Left ventricle myocardium inferior (tissue), 1 donor: ENCODE results near the gene ASTN1. TPM values are rescaled to one million over a fixed set of nuclear protein-coding genes. Genes with fewer than 3 reads are reported as not detected.

Source experiments
- DNase-seq: peaks from one replicate; pipeline ENCODE4 v3.0.0-alpha.2; 2020
- H3K27ac ChIP-seq: fragments of 200-600 bp; replicated peaks from 2 replicates; pipeline ENCODE4 v1.8.0; 2021
- H3K27me3 ChIP-seq: fragments of 200-600 bp; 2 replicates; pipeline ENCODE4 v1.8.0; 2021; ENCODE audit warnings: low read depth
- H3K36me3 ChIP-seq: fragments of 200-600 bp; 2 replicates; pipeline ENCODE4 v1.8.0; 2021
- H3K4me1 ChIP-seq: fragments of 200-600 bp; 2 replicates; pipeline ENCODE4 v1.8.0; 2021
- H3K4me3 ChIP-seq: fragments of 200-600 bp; 2 replicates; pipeline ENCODE4 v1.8.0; 2021; ENCODE audit warnings: mild to moderate bottlenecking, moderate library complexity
- H3K9me3 ChIP-seq: fragments of 200-600 bp; replicated peaks from 2 replicates; pipeline ENCODE4 v1.8.0; 2021
- intact Hi-C: fragments of 100-400 bp; cut with micrococcal nuclease; formaldehyde crosslinking; loops from one replicate; pipeline ENCODE4 v1.11.0; 2022
- total RNA-seq: library from RNA; stranded (reverse); fragmentation: NEBNext Ultra II Directional; extraction: Animal tissue kit (Norgen Biotek cat#: 25700); gene quantifications from one replicate; pipeline ENCODE4 v1.2.1, GENCODE V29; 2021
- TF ChIP-seq, protein P1 (sequence below): fragments of 200-600 bp; IDR thresholded peaks from 2 replicates; pipeline ENCODE4 v1.8.0; 2021; ENCODE audit warnings: antibody characterized with exemption, mild to moderate bottlenecking, borderline replicate concordance
- donor health status: DM: no; HTN: yes; CAD: no; lungs with severe emphysema.

Gene ASTN1
- total RNA-seq, 1 donor from 2014 or later = 0.33 TPM

DNA sequence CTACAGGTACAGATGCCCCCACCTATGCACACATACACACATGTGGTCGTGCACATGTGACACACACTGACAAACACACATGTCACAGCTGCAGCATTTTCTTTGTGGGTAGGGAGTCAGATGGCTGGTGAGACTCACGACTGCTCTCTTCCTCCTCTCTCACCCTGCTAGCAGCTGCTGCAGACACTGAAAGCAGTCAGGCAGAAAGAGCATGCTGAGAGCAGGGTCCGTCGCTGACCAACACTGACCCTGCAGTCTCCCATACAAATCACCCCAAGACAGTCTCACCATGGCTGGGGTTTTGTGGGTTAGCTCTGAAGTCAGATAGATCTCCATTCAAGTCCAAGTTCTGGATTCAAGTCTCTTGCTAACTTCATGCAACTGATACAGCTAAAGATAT lies 188.3 kb downstream of the ASTN1 start:
- H3K9me3 ChIP-seq = no peaks in the 10 kb centered on the region
- TF ChIP-seq, protein P1, sequence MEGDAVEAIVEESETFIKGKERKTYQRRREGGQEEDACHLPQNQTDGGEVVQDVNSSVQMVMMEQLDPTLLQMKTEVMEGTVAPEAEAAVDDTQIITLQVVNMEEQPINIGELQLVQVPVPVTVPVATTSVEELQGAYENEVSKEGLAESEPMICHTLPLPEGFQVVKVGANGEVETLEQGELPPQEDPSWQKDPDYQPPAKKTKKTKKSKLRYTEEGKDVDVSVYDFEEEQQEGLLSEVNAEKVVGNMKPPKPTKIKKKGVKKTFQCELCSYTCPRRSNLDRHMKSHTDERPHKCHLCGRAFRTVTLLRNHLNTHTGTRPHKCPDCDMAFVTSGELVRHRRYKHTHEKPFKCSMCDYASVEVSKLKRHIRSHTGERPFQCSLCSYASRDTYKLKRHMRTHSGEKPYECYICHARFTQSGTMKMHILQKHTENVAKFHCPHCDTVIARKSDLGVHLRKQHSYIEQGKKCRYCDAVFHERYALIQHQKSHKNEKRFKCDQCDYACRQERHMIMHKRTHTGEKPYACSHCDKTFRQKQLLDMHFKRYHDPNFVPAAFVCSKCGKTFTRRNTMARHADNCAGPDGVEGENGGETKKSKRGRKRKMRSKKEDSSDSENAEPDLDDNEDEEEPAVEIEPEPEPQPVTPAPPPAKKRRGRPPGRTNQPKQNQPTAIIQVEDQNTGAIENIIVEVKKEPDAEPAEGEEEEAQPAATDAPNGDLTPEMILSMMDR = no peak
- no peaks in the 10 kb centered on the region for H3K4me1 ChIP-seq
- no peak overlapping the region for H3K27ac ChIP-seq
- intact Hi-C loops = no loop called here
- H3K36me3 ChIP-seq = no peaks in the 10 kb centered on the region
- peaks cover 18% of the 10 kb centered on the region for H3K27me3 ChIP-seq
- no peak overlapping the region for H3K4me3 ChIP-seq
- no peak for DNase-seq

- TF ChIP-seq, protein P1 = no peak
- Histone ChIP-seq H3K4me1 (no peaks in the 10 kb centered on the region), H3K27me3 (no peaks in the 10 kb centered on the region), H3K4me3 (no peak overlapping the region), H3K27ac (no peak overlapping the region), H3K9me3 (no peaks in the 10 kb centered on the region), H3K36me3 (no peaks in the 10 kb centered on the region)
- intact Hi-C loops = no loop called here
- DNase-seq = no peak
These were observed 199.8 kb downstream of the ASTN1 start for GRCh38 chr1:176964687-176965086.

DNA sequence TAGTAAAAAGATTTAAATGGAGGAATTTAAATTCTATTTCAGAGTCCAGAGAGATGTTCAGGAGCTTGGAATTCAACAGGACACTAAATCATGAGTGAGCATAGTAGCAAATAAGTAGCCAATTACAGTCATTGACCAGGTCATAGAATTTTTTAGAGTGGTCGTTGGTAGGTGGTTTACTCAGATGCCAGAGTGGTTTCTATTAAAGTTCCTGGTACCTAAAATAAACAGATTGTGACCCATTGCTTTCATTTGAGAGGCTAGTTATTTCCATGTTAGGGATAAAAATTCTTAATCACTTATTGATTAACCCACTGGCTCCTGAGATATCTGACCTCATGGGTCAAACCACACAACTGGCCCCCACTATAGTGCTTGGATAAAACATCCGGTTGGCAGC lies 201.3 kb downstream of the ASTN1 start:
- Histone ChIP-seq H3K27me3 (no peaks in the 10 kb centered on the region), H3K4me3 (no peak overlapping the region), H3K4me1 (no peaks in the 10 kb centered on the region), H3K36me3 (no peaks in the 10 kb centered on the region), H3K9me3 (no peaks in the 10 kb centered on the region), H3K27ac (no peak overlapping the region)
- intact Hi-C loops = no loop called here
- TF ChIP-seq, protein P1 = no peak
- DNase-seq = no peak

- no peaks in the 10 kb centered on the region for H3K4me1 ChIP-seq
- H3K27me3 ChIP-seq = no peaks in the 10 kb centered on the region
- H3K36me3 ChIP-seq = no peaks in the 10 kb centered on the region
- intact Hi-C loops = no loop called here
- H3K9me3 ChIP-seq = no peaks in the 10 kb centered on the region
- no peak overlapping the region for H3K4me3 ChIP-seq
- TF ChIP-seq, protein P1 = no peak
- no peak overlapping the region for H3K27ac ChIP-seq
- no peak for DNase-seq
These were observed 202.8 kb downstream of the ASTN1 start for GRCh38 chr1:176961678-176962077.

GRCh38 chr1:176959191-176959820 lies 205.2 kb downstream of the ASTN1 start:
- H3K27ac ChIP-seq = no peak overlapping the region
- no peak overlapping the region for H3K4me3 ChIP-seq
- intact Hi-C loops = no loop called here
- H3K27me3 ChIP-seq = peaks cover 10% of the 10 kb centered on the region
- no peak for DNase-seq
- H3K4me1 ChIP-seq = no peaks in the 10 kb centered on the region
- no peaks in the 10 kb centered on the region for H3K36me3 ChIP-seq
- no peaks in the 10 kb centered on the region for H3K9me3 ChIP-seq
- TF ChIP-seq, protein P1 = no peak
